Vagina (tissue), 2 donors: Measurements from ENCODE around the gene OOEP.

Source experiments
- POLR2A ChIP-seq, 2 donors: fragments of 450-650 bp; IDR thresholded peaks; one replicate each; pipeline ENCODE4 v1.6.1; 2017; ENCODE audit warnings: antibody characterized with exemption in 2 of 2, mild to moderate bottlenecking in 2 of 2, moderate library complexity in 2 of 2
- POLR2AphosphoS5 ChIP-seq, 2 donors: sonication (generic); formaldehyde crosslinking; IDR thresholded peaks; one replicate each; pipeline ENCODE4 v1.9.0; 2017; ENCODE audit warnings: antibody characterized with exemption in 2 of 2, mild to moderate bottlenecking in 2 of 2, low read depth in 1 of 2; ENCODE audit not compliant: insufficient read depth in 1 of 2
- TF ChIP-seq, protein P1 (sequence below), 3 experiments: fragments of 450-650 bp in 2 of 3; fragments of 200-600 bp in 1 of 3; sonication (generic) in 1 of 3; IDR thresholded peaks; one replicate each; pipeline ENCODE4 v1.5.1; 2017 to 2019; ENCODE audit warnings: antibody characterized with exemption in 3 of 3, mild to moderate bottlenecking in 2 of 3, moderate library complexity in 2 of 3

- TF ChIP-seq POLR2A (IDR thresholded peaks at IDR 0.05) (no peak), POLR2AphosphoS5 (IDR thresholded peaks at IDR 0.05; ENCODE audit: insufficient read depth in 1 of 2, low read depth in 1 of 2) (no peak)
- TF ChIP-seq, protein P1, sequence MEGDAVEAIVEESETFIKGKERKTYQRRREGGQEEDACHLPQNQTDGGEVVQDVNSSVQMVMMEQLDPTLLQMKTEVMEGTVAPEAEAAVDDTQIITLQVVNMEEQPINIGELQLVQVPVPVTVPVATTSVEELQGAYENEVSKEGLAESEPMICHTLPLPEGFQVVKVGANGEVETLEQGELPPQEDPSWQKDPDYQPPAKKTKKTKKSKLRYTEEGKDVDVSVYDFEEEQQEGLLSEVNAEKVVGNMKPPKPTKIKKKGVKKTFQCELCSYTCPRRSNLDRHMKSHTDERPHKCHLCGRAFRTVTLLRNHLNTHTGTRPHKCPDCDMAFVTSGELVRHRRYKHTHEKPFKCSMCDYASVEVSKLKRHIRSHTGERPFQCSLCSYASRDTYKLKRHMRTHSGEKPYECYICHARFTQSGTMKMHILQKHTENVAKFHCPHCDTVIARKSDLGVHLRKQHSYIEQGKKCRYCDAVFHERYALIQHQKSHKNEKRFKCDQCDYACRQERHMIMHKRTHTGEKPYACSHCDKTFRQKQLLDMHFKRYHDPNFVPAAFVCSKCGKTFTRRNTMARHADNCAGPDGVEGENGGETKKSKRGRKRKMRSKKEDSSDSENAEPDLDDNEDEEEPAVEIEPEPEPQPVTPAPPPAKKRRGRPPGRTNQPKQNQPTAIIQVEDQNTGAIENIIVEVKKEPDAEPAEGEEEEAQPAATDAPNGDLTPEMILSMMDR (IDR thresholded peaks at IDR 0.05): no peak
Observed at GRCh38 chr6:73323323-73323722, 46.4 kb downstream of the OOEP start.
